Endothelial cell of umbilical vein (primary cell): ENCODE data around the gene PRDM12. TPM values are rescaled to one million over a fixed set of nuclear protein-coding genes. Genes with fewer than 3 reads are reported as not detected.

Experiments used
- BruUV-seq: library from RNA; stranded (reverse); fragments of 400-500 nt; replicated peaks from 2 replicates; lab custom pipeline; 2021; lab: Mats Ljungman, UMichigan
- CTCF ChIA-PET: fragments of 300-600, 350-600 bp; sonication (Branson Sonifier 250); formaldehyde crosslinking; loops from one replicate; lab custom pipeline; 2021; ENCODE audit warnings: antibody characterized with exemption, inconsistent platforms; lab: Charles Lee
- POLR2A ChIA-PET: fragments of 300-600, 350-600 bp; sonication (Branson Sonifier 250); formaldehyde crosslinking; loops from one replicate; lab custom pipeline; 2021; ENCODE audit warnings: antibody characterized with exemption, inconsistent platforms; lab: Charles Lee
- DNase-seq: peaks from one replicate; pipeline ENCODE4 v3.0.0-alpha.2; 2011; ENCODE audit warnings: low read depth, low spot score
- FAIRE-seq: peaks from 2 replicates; lab custom pipeline; 2011; peaks lifted over from hg19 to GRCh38; lab: Jason Lieb, UNC
- H2AFZ ChIP-seq: 2 replicates; pipeline ENCODE4 v1.6.0; 2012; ENCODE audit warnings: low read depth, low read length, control low read depth, inconsistent platforms
- H3K27ac ChIP-seq: 2 replicates; pipeline ENCODE4 v1.5.1; 2011; ENCODE audit warnings: low read depth, mild to moderate bottlenecking, control low read depth, low read length, moderate library complexity; ENCODE audit not compliant: insufficient read depth
- H3K27me3 ChIP-seq, 2 experiments: 2 replicates each; pipeline versions ENCODE4 v1.6.0 to v1.6.1; 2011; ENCODE audit warnings: low read length in 2 of 2, mixed read lengths in 1 of 2; ENCODE audit not compliant: control insufficient read depth in 2 of 2, insufficient read depth in 2 of 2
- H3K36me3 ChIP-seq, 2 experiments: 2 replicates in 1 of 2; 3 replicates in 1 of 2; pipeline ENCODE4 v1.5.1; 2011; ENCODE audit warnings: low read length in 2 of 2, mild to moderate bottlenecking in 1 of 2, moderate library complexity in 1 of 2; ENCODE audit not compliant: control insufficient read depth in 2 of 2, insufficient read depth in 2 of 2; ENCODE audit errors: extremely low read depth in 1 of 2
- H3K4me1 ChIP-seq: 3 replicates; pipeline ENCODE4 v1.5.1; 2011; ENCODE audit warnings: mild to moderate bottlenecking, low read length; ENCODE audit not compliant: control insufficient read depth, insufficient read depth; ENCODE audit errors: extremely low read depth
- H3K4me2 ChIP-seq: 2 replicates; pipeline ENCODE4 v1.6.1; 2011; ENCODE audit warnings: low read length, control low read depth, mixed read lengths; ENCODE audit not compliant: insufficient read depth
- H3K4me3 ChIP-seq, 3 experiments: fragments of 200-600 bp in 1 of 3; sonication (generic), shearing (Covaris generic) in 1 of 3; replicated peaks in 1 of 3; 2 replicates each; pipeline ENCODE4 v1.5.1; 2011 to 2016; ENCODE audit warnings: control low read depth in 3 of 3, low read length in 3 of 3, mild to moderate bottlenecking in 2 of 3, inconsistent platforms in 1 of 3, low read depth in 1 of 3, moderate library complexity in 1 of 3; ENCODE audit not compliant: insufficient read depth in 1 of 3
- H3K79me2 ChIP-seq: 2 replicates; pipeline ENCODE4 v1.6.0; 2012; ENCODE audit warnings: low read length, inconsistent platforms; ENCODE audit not compliant: control insufficient read depth, insufficient read depth
- H3K9ac ChIP-seq: replicated peaks from 2 replicates; pipeline ENCODE3; 2011; ENCODE audit warnings: low read length, control low read depth; ENCODE audit not compliant: insufficient read depth; ENCODE audit errors: extremely low read depth
- H3K9me1 ChIP-seq: replicated peaks from 3 replicates; pipeline ENCODE4 v1.6.0; 2011; ENCODE audit warnings: mild to moderate bottlenecking, low read length; ENCODE audit not compliant: control insufficient read depth, insufficient read depth; ENCODE audit errors: extremely low read depth
- H3K9me3 ChIP-seq: replicated peaks from 2 replicates; pipeline ENCODE4 v1.5.1; 2012; ENCODE audit warnings: low read length, inconsistent platforms; ENCODE audit not compliant: control insufficient read depth, insufficient read depth
- H4K20me1 ChIP-seq: replicated peaks from 2 replicates; pipeline ENCODE3; 2011; ENCODE audit warnings: mild to moderate bottlenecking, low read length; ENCODE audit not compliant: control insufficient read depth, insufficient read depth; ENCODE audit errors: extremely low read depth
- EZH2 ChIP-seq: IDR thresholded peaks from 2 replicates; pipeline ENCODE4 v1.6.1; 2012; ENCODE audit warnings: borderline replicate concordance, low read depth, mild to moderate bottlenecking, moderate library complexity, low read length, inconsistent platforms; ENCODE audit not compliant: severe bottlenecking
- FOS ChIP-seq: IDR thresholded peaks from 2 replicates; pipeline ENCODE4 v1.6.1; 2011; ENCODE audit warnings: mild to moderate bottlenecking, low read length, moderate library complexity, borderline replicate concordance; ENCODE audit not compliant: insufficient read depth
- GATA2 ChIP-seq: IDR thresholded peaks from 2 replicates; pipeline ENCODE4 v1.7.0; 2011; ENCODE audit warnings: low read depth, mild to moderate bottlenecking, moderate library complexity, mixed read lengths, low read length; ENCODE audit not compliant: insufficient read length, insufficient read depth
- JUN ChIP-seq: IDR thresholded peaks from 2 replicates; pipeline ENCODE4 v1.6.1; 2011; ENCODE audit warnings: borderline replicate concordance, low read depth; ENCODE audit not compliant: insufficient read length, insufficient read depth
- MAX ChIP-seq: IDR thresholded peaks from 2 replicates; pipeline ENCODE4 v1.6.1; 2011; ENCODE audit not compliant: insufficient read depth, insufficient read length
- MYC ChIP-seq: IDR thresholded peaks from one replicate; pipeline ENCODE4 v1.6.1; 2011; ENCODE audit warnings: mild to moderate bottlenecking, low read depth, low read length
- POLR2A ChIP-seq: IDR thresholded peaks from 2 replicates; pipeline ENCODE4 v1.6.1; 2012; ENCODE audit warnings: low read depth, mild to moderate bottlenecking, control low read depth, low read length
- POLR2AphosphoS5 ChIP-seq: IDR thresholded peaks from 2 replicates; pipeline ENCODE4 v1.6.1; 2012; ENCODE audit warnings: low read depth, mild to moderate bottlenecking, control low read depth, low read length, moderate library complexity; ENCODE audit not compliant: insufficient read depth
- dilution Hi-C: fragments of 300-500 bp; cut with MboI; formaldehyde crosslinking; loops from one replicate; pipeline ENCODE4 v1.15.0; 2019; ENCODE audit warnings: low sequenced_read_pairs; ENCODE audit not compliant: extremely low pct_ligation_motif_present
- intact Hi-C: fragments of 100-400 bp; cut with micrococcal nuclease; formaldehyde crosslinking; loops from one replicate; pipeline ENCODE4 v1.10.0; 2022
- polyA plus RNA-seq, 4 experiments: library from polyadenylated mRNA; depleted of rRNA in 3 of 4; stranded (reverse) in 3 of 4; unstranded in 1 of 4; fragments of >200 nt; gene quantifications; 2 replicates each; pipeline versions ENCODE4 v1.2.1 to v1.2.3, GENCODE V29; 2011 to 2012; ENCODE audit warnings: missing spikeins in 1 of 4
- total RNA-seq: library from RNA; stranded (reverse); gene quantifications from 2 replicates; pipeline ENCODE4 v1.2.3, GENCODE V29; 2021
- TF ChIP-seq, protein P1 (sequence below), 2 donors: IDR thresholded peaks; 1 replicate in 1 of 2; 2 replicates in 1 of 2; pipeline ENCODE4 v1.5.1; 2011; ENCODE audit warnings: low read length in 2 of 2, mild to moderate bottlenecking in 2 of 2, moderate library complexity in 2 of 2, control low read depth in 1 of 2, inconsistent platforms in 1 of 2, low read depth in 1 of 2; ENCODE audit not compliant: insufficient read depth in 1 of 2; ENCODE audit errors: extremely low read depth in 1 of 2

The PRDM12 gene
- total and polyA plus RNA-seq, 2 donors (not counting 3 experiments of a cell fraction or from before 2014, with no cell fraction given), result not detected

- Histone ChIP-seq H3K4me2 (no peak overlapping the region), H3K4me3 (no peak overlapping the region), H2AFZ (no peak overlapping the region), H3K9me1 (no peaks in the 10 kb centered on the region), H4K20me1 (peaks cover 3% of the 10 kb centered on the region), H3K27me3 (no peaks in the 10 kb centered on the region), H3K27ac (no peak overlapping the region), H3K9me3 (no peaks in the 10 kb centered on the region), H3K4me1 (peaks cover 12% of the 10 kb centered on the region), H3K9ac (no peak overlapping the region), H3K79me2 (peaks cover 76% of the 10 kb centered on the region), H3K36me3 (no peaks in the 10 kb centered on the region)
- ChIA-PET CTCF (interaction anchor here (1.5 kb wide), 1 partner anchor 13 kb away, joined by 4 read pairs; no protein-coding TSS in a partner anchor), POLR2A (no interaction called here)
- dilution Hi-C loops, result no loop called here
- intact Hi-C loops, result no loop called here
- DNase-seq (no peak), FAIRE-seq (no peak)
- no TSS peak for BruUV-seq
- TF ChIP-seq POLR2AphosphoS5, result no peak
- TF ChIP-seq, protein P1, sequence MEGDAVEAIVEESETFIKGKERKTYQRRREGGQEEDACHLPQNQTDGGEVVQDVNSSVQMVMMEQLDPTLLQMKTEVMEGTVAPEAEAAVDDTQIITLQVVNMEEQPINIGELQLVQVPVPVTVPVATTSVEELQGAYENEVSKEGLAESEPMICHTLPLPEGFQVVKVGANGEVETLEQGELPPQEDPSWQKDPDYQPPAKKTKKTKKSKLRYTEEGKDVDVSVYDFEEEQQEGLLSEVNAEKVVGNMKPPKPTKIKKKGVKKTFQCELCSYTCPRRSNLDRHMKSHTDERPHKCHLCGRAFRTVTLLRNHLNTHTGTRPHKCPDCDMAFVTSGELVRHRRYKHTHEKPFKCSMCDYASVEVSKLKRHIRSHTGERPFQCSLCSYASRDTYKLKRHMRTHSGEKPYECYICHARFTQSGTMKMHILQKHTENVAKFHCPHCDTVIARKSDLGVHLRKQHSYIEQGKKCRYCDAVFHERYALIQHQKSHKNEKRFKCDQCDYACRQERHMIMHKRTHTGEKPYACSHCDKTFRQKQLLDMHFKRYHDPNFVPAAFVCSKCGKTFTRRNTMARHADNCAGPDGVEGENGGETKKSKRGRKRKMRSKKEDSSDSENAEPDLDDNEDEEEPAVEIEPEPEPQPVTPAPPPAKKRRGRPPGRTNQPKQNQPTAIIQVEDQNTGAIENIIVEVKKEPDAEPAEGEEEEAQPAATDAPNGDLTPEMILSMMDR (IDR thresholded peaks at IDR 0.05; ENCODE audit: extremely low read depth in 1 of 2, insufficient read depth in 1 of 2, low read depth in 1 of 2, low read length in 2 of 2), result no peak
- TF ChIP-seq POLR2A, result no peak
- TF ChIP-seq FOS, result no peak
- no peak for TF ChIP-seq MYC
- TF ChIP-seq EZH2, result no peak
- TF ChIP-seq JUN, result no peak
- no peak for TF ChIP-seq GATA2
- no peak for TF ChIP-seq MAX
Measured at GRCh38 chr9:130718562-130718961, 54.2 kb downstream of the PRDM12 start.
